ENCODE measurements around the gene SORBS1. TPM values are rescaled to one million over a fixed set of nuclear protein-coding genes. Genes with fewer than 3 reads are reported as not detected.

SORBS1 gene
- 1 to 10 TPM in 1 of 3 donors, under 1 TPM in 2; 0.33 to 1.8 (median 0.82) TPM for polyA plus RNA-seq

DNA sequence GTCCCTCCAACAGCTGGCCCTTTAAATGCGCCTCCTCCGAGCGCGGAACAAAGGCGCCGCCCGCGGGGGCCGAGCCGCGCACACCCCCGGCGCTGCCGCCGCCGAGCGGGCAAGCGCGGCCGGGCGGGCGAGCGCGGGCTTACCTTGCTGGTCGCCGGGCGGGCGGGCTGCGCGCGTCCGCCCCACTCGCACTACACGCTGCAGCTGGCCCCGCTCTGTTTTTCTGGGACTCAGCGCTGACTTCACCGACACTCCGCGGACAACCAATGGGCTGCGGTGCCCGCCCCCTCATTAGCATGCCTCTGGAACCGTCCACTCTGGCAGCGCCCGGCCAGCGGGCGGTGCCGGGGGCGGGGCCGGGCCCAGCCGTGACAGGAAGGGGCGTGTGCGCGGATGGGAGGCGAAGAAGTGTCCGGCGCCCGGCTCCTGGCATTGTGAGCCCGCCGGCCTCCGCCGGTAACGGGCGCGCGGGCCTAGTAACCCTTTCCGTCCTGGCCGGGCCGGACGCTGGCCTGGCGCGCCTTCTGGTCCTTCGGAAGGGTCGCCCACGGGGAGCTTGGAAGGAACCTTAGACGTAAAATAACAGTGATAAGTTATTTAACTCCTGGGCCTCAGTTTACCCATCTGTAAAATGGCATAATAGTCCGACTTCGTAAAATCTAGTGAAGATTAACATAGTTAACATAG lies at the start of gene SORBS1:
Gene SORBS1 (minus strand): TSS at position 195 of the 687 bp plus-strand sequence. CDS start 120,236 bp downstream, outside the sequence.
- Mint-ChIP-seq H3K4me1 (peaks cover 10 to 12% of the 10 kb centered on the region in 2 donors), H3K36me3 (no peaks in the 10 kb centered on the region), H3K27me3 (ENCODE audit: low read depth in 3 of 3) (peaks cover 0 to 4% (median 2%) of the 10 kb centered on the region in 3 donors), H3K4me3 (peak within 1 kb of the TSS; percentile 97 to 100 (median 99)), H3K9me3 (peaks cover 0 to 1% (median 0%) of the 10 kb centered on the region in 6 donors), H3K27ac (peak within 1 kb of the TSS; percentile 69 to 95 (median 90))
- peak; percentile 93 to 94 (median 93) for DNase-seq

DNA sequence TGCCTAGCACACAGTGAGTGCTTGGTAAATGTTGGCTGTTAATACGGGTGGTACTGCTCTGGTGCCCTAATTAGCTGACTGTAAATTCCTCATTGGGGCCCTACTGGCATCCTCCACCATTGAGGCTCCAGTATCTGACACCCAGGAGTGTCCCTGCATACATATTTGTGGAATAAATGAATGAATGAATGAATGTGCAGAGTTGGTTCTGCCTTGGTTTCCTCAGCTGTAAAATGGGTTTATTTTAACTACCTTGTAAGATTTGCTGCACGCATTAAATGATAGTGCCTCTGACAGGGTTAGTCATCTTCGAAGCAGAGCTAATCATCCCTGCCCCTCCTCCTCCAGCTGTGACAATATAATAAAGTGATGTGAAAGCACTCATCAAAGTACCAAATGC lies 49.6 kb upstream of the SORBS1 start:
- Mint-ChIP-seq H3K4me3 (no peak overlapping the region), H3K4me1 (no peaks in the 10 kb centered on the region), H3K27me3 (ENCODE audit: low read depth in 3 of 3) (peaks cover 0 to 1% (median 0%) of the 10 kb centered on the region in 3 donors), H3K9me3 (no peaks in the 10 kb centered on the region), H3K36me3 (peaks cover 50 to 71% (median 64%) of the 10 kb centered on the region in 3 donors), H3K27ac (no peak overlapping the region)
- no peak for DNase-seq

DNA sequence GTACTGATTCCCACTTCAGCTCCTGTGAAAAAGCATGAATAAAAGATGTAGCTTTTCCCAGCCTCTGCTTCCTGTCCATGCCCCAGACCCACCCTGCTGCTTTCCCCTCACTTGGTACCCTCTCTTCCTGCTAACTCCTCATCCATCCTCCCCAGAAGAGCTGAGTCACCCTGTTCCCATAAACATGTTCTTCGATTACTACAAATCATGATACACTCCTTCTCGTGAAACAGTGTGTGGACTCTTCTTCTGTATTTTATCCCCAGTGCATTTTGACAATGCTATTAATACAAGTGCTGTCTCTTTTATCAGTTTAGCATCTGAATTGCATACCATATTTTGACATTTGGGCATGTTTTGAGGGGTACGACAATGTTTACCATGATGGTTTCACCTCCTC lies 45.8 kb upstream of the SORBS1 start:
- Mint-ChIP-seq H3K4me3 (no peak overlapping the region), H3K9me3 (no peaks in the 10 kb centered on the region), H3K4me1 (no peaks in the 10 kb centered on the region), H3K27ac (peak overlapping the region in 2 of 6 donors; percentile 42 to 60), H3K27me3 (ENCODE audit: low read depth in 3 of 3) (no peaks in the 10 kb centered on the region), H3K36me3 (peaks cover 20 to 46% (median 42%) of the 10 kb centered on the region in 3 donors)
- no peak for DNase-seq

DNA sequence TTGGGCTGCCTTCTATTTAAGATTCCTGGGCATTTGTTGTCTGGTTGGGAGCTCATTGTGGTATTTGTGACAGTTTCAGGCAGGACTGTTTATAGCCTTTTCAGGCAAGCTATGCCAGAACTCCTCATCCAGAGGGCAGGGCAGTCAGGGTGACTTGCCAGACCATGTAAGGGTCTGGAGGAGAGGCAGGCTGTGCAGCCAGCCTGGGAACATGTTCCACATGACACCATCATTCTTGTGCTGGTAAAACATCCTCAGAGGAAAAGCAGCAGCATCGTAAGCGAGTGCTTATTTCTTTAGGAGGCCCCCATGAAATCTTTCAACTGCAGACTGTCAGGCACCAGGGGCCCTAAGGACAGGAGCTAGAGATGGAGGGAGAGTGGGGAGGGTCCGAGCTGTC lies 44.0 kb upstream of the SORBS1 start:
- Mint-ChIP-seq H3K27me3 (ENCODE audit: low read depth in 3 of 3) (no peaks in the 10 kb centered on the region), H3K27ac (peak overlapping the region in 1 of 6 donors; percentile 52)

DNA sequence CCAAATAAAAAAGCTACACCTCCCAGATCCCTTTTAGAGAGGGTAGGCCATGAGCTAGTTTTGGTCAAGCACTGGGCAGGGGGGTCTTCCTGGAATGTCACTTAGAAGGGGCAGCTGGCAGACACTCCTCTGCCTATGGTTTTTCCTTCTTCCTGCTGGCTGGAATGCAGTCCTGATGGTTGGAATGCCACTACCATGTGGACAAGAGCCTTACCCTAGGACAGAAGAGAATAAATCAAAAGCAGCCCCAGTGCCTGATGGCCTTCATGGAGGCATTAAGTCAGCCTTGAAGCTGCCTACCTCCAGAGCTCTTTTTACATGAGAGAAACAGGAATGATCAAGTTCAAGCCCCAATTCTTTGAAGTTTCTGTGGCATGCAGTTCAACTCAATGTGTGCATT lies 43.5 kb upstream of the SORBS1 start:
- H3K36me3 Mint-ChIP-seq: peaks cover 14 to 36% (median 32%) of the 10 kb centered on the region in 3 donors
- H3K9me3 Mint-ChIP-seq: no peaks in the 10 kb centered on the region
- no peaks in the 10 kb centered on the region for H3K27me3 Mint-ChIP-seq (ENCODE audit: low read depth in 3 of 3)
- no peaks in the 10 kb centered on the region for H3K4me1 Mint-ChIP-seq
- H3K4me3 Mint-ChIP-seq: no peak overlapping the region
- peak overlapping the region in 1 of 6 donors; percentile 34 for H3K27ac Mint-ChIP-seq
- no peak for DNase-seq

More for the DNA sequence above, 44.0 kb upstream of the SORBS1 start:
- Mint-ChIP-seq H3K4me1 (no peaks in the 10 kb centered on the region), H3K4me3 (no peak overlapping the region), H3K36me3 (peaks cover 14 to 39% (median 32%) of the 10 kb centered on the region in 3 donors), H3K9me3 (no peaks in the 10 kb centered on the region)
- no peak for DNase-seq

DNA sequence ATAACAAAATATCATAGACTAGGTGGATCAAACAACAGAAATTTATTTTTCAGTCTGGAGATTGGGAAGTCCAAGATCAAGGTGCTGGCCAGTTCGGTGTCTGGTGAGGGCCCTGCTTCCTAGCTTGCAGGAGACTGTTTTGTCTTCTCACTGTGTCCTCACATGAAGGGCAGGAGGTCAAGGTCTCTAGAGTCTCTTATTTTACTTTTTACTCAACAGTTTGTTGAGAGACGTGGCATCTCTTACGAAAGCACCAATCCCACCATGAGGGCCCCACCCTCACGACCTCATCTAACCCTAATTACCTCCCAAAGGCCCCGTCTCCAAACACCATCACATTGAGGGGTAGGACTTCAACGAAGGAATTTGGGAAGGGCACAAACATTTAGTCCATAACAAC lies 41.2 kb upstream of the SORBS1 start:
- H3K27me3 Mint-ChIP-seq (ENCODE audit: low read depth in 3 of 3): peaks cover 0 to 4% (median 0%) of the 10 kb centered on the region in 3 donors
- no peak overlapping the region for H3K4me3 Mint-ChIP-seq
- no peak for DNase-seq
- no peaks in the 10 kb centered on the region for H3K9me3 Mint-ChIP-seq
- H3K36me3 Mint-ChIP-seq: peaks cover 9 to 19% (median 16%) of the 10 kb centered on the region in 3 donors
- no peak overlapping the region for H3K27ac Mint-ChIP-seq
- H3K4me1 Mint-ChIP-seq: no peaks in the 10 kb centered on the region

DNA sequence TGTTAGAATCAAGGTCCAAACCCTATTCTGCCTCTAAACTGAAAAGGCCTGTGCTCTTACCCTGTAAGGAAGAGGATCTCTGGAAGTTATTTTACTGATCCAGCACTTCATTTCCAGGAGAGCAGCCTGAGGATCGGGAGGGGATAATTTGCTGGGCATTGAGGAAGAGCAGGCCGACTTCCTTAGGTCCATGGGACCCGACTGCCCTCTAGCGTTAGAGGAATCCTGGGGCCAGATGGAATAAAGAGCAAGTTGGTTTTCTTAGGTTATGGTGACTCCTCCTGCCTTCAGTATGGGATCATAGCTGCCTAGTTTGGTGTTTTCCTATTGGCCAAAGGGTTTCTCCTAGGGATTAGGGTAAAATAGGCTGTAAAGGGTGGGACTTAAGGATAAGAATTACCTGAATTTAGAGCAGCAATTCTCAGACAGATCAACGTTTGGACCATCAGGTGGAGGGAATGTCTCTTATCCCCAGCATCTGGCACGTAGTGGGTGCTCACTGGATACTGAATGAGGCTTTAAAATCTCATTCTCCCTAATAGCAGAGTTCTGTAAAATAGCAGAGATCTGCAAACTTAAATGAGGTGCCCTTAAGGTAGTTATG lies 40.0 kb upstream of the SORBS1 start:
- DNase-seq: peak; percentile 21 to 38 (median 32)
- H3K27ac Mint-ChIP-seq: no peak overlapping the region
- H3K36me3 Mint-ChIP-seq: peaks cover 5 to 10% (median 6%) of the 10 kb centered on the region in 3 donors
- H3K9me3 Mint-ChIP-seq: no peaks in the 10 kb centered on the region
- no peaks in the 10 kb centered on the region for H3K4me1 Mint-ChIP-seq
- H3K27me3 Mint-ChIP-seq (ENCODE audit: low read depth in 3 of 3): peaks cover 0 to 4% (median 1%) of the 10 kb centered on the region in 3 donors
- no peak overlapping the region for H3K4me3 Mint-ChIP-seq

DNA sequence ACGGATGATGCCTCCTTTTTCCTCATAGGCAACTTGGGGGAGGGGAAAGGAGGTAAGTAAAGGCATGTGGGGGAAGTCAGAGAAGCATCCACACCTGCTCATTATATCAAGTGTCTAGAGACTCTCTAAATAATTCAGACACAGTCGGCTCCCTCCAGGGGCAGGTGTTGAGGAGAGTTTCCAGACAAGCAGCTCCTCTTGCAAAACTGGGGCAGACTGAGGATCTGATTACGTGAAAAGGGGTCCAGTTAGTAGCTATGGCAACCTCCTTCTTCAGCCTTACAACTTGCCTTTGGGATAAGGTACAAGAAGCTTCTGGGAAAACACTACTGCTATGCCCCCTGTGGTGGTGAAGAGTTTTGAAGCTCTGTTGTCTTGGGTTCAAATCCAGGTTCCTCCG lies 39.0 kb upstream of the SORBS1 start:
- Mint-ChIP-seq H3K27ac (no peak overlapping the region), H3K27me3 (ENCODE audit: low read depth in 3 of 3) (peaks cover 0 to 4% (median 2%) of the 10 kb centered on the region in 3 donors), H3K4me3 (no peak overlapping the region), H3K36me3 (peaks cover 0 to 2% (median 2%) of the 10 kb centered on the region in 3 donors), H3K4me1 (no peaks in the 10 kb centered on the region), H3K9me3 (no peaks in the 10 kb centered on the region)
- no peak for DNase-seq

DNA sequence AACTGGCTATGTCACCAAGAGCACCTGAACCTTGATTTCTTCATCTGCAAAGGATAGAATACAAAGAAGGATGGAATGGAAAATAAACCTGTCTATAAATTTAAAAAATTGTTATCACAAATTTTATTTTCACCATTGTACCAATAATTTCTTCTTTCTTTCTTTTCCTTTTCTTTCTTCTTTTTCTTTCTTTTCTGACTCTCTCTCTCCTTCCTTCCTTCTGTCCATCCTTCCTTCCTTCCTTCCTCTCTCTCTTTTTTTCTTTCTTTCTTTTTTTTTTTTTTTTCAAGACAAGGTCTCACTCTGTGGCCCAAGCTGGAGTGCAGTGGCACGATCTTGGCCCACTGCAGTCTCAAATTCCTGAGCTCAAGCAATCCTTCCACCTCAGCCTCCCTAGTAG lies 36.6 kb upstream of the SORBS1 start:
- Mint-ChIP-seq H3K4me3 (no peak overlapping the region), H3K36me3 (no peaks in the 10 kb centered on the region), H3K27me3 (ENCODE audit: low read depth in 3 of 3) (peaks cover 2 to 9% (median 2%) of the 10 kb centered on the region in 3 donors), H3K4me1 (no peaks in the 10 kb centered on the region), H3K9me3 (no peaks in the 10 kb centered on the region), H3K27ac (no peak overlapping the region)
- DNase-seq: no peak

DNA sequence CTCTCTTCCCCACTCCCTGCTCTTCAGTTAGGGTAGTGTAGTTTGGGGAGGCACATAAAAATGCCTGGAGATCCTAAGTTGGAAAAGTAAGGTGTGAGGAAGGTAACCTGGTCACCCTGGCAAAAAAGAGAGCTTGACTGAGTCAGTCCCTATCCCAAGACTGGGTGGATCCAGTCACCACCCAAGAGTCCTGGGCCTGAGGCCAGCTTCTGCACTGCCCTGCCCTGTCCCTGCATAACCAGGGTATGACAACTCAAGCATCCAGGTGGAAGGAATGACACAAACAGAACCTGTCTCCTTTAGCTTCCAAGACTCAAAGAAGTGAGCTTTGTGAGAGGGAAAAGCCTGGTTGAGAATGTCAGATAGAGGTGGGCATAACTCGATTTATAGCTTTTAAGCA lies 26.9 kb upstream of the SORBS1 start:
- no peak for DNase-seq
- no peak overlapping the region for H3K4me3 Mint-ChIP-seq
- H3K36me3 Mint-ChIP-seq: no peaks in the 10 kb centered on the region
- peaks cover 0 to 2% (median 0%) of the 10 kb centered on the region in 6 donors for H3K9me3 Mint-ChIP-seq
- H3K4me1 Mint-ChIP-seq: no peaks in the 10 kb centered on the region
- no peak overlapping the region for H3K27ac Mint-ChIP-seq
- peaks cover 5 to 13% (median 8%) of the 10 kb centered on the region in 3 donors for H3K27me3 Mint-ChIP-seq (ENCODE audit: low read depth in 3 of 3)

DNA sequence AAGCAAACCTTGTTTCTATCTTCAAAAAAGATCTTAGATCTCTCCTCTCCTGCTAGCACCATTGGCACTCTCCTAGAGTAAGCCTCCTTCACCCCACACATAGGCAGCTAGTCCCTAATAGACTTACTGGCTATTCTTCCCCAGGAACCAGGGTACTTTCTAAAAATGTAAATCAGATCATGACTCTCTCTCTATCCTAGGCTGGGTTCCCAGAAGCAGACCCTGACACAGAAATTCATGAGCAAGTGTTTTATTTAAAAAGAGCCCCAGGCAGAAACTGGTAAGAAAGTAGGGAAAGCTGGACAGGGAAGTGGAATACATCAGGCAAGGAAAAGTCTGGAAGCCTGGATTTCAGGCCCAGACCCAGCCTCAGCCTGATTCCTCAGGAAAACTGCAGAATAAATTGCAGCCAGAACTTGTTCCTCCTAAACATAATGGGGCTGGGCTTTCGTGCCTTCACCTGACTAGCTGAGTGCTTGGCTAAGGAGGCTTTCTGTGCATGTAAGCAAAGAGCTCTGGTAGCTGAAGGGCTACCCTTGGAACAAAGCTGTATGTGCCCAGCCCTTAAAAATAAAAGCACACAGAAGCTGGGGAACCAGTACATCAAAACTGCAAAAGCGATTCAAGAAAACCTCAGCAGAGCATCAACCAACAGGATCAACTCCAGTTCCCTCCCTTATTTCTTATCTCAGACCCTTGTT lies 18.8 kb upstream of the SORBS1 start:
- Mint-ChIP-seq H3K9me3 (no peaks in the 10 kb centered on the region), H3K36me3 (no peaks in the 10 kb centered on the region), H3K27ac (no peak overlapping the region), H3K27me3 (ENCODE audit: low read depth in 3 of 3) (peaks cover 7 to 9% (median 7%) of the 10 kb centered on the region in 3 donors), H3K4me1 (no peaks in the 10 kb centered on the region), H3K4me3 (no peak overlapping the region)
- DNase-seq: no peak

DNA sequence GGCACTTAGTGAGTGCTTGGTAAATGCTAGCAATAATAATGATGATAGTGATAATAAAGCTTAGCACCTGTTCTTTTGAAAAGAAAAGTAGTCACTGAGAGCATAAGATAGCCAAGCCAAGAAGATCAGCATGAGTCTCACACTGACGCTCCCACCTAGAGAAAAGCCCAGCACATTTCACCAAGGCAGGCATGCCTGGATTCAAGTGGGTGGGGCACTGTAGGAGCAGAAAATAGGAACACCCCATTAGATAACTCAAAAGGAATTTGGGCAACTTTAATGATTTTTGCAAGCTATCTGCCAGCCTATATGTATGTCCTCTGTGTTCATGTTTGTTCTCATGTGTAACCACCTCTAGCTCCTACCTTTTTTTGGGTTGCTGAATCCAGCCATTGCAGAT lies 18.1 kb upstream of the SORBS1 start:
- no peak overlapping the region for H3K27ac Mint-ChIP-seq
- H3K9me3 Mint-ChIP-seq: no peaks in the 10 kb centered on the region
- DNase-seq: no peak
- no peaks in the 10 kb centered on the region for H3K36me3 Mint-ChIP-seq
- no peaks in the 10 kb centered on the region for H3K4me1 Mint-ChIP-seq
- peaks cover 7 to 8% (median 7%) of the 10 kb centered on the region in 3 donors for H3K27me3 Mint-ChIP-seq (ENCODE audit: low read depth in 3 of 3)
- H3K4me3 Mint-ChIP-seq: no peak overlapping the region

DNA sequence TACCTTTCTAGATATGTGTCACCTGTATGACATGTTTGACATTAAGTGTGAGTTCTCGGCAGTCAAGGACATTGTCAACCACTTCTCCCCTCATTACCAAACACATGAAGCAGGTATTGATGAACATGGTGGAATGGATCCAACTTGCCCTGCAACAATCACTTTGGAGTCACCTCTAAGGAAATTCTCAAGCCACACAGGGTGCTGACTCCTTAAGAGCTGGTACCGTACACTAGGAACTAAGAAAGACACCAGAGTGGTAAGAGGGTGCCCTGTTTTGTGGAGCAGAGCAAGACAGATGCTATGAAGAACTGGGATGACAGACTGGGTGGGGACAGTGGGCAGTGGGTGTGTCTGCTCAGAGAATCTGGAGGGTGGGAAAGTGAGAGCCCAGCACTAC lies 17.4 kb upstream of the SORBS1 start:
- Mint-ChIP-seq H3K4me1 (no peaks in the 10 kb centered on the region), H3K4me3 (no peak overlapping the region), H3K27ac (no peak overlapping the region), H3K9me3 (no peaks in the 10 kb centered on the region), H3K27me3 (ENCODE audit: low read depth in 3 of 3) (peaks cover 7 to 8% (median 7%) of the 10 kb centered on the region in 3 donors), H3K36me3 (no peaks in the 10 kb centered on the region)
- DNase-seq: no peak
